Gastrocnemius medialis (tissue), 4 donors: ENCODE measurements around the gene NOL4L. TPM values are rescaled to one million over a fixed set of nuclear protein-coding genes. Genes with fewer than 3 reads are reported as not detected.
"Not testable (repeated sequence)": the region's sequence is repeated elsewhere in the genome, so short reads cannot be mapped to it uniquely, and the experiment has no call there.

Source experiments
- ATAC-seq, 2 donors: fragments of 150-250 bp; one replicate each; pipeline ENCODE4 v1.9.1; 2016
- DNase-seq, 2 donors: peaks; one replicate each; pipeline ENCODE4 v3.0.0-alpha.2; 2019
- H3K27ac ChIP-seq, 4 donors: fragments of 200-600 bp; sonication (generic); 1 replicate in 1 of 4; 2 replicates in 3 of 4; pipeline ENCODE4 v1.5.1; 2016 to 2018; ENCODE audit warnings: mild to moderate bottlenecking in 2 of 4, moderate library complexity in 1 of 4
- H3K27me3 ChIP-seq, 3 donors: fragments of 200-600 bp; sonication (generic) in 2 of 3; 1 replicate in 1 of 3; 2 replicates in 2 of 3; pipeline versions ENCODE4 v1.5.1 to v1.6.0; 2016 to 2019; ENCODE audit warnings: mild to moderate bottlenecking in 1 of 3, moderate library complexity in 1 of 3
- H3K36me3 ChIP-seq, 2 donors: fragments of 200-600 bp; sonication (generic) in 1 of 2; one replicate each; pipeline ENCODE4 v1.5.1; 2017 to 2018
- H3K4me1 ChIP-seq, 2 donors: fragments of 200-600 bp; sonication (generic) in 1 of 2; one replicate each; pipeline ENCODE4 v1.5.1; 2016 to 2017; ENCODE audit warnings: mild to moderate bottlenecking in 2 of 2
- H3K4me3 ChIP-seq, 4 donors: fragments of 200-600 bp; sonication (generic) in 3 of 4; 1 replicate in 1 of 4; 2 replicates in 3 of 4; pipeline ENCODE4 v1.5.1; 2016 to 2019; ENCODE audit warnings: mild to moderate bottlenecking in 2 of 4
- H3K9me3 ChIP-seq, 3 donors: fragments of 200-600 bp; sonication (generic) in 2 of 3; 1 replicate in 1 of 3; 2 replicates in 2 of 3; pipeline ENCODE4 v1.5.1; 2016 to 2019
- CTCF ChIP-seq, 5 experiments: fragments of 450-650 bp in 3 of 5; fragments of 200-600 bp in 2 of 5; sonication (generic) in 2 of 5; IDR thresholded peaks in 4 of 5; conservative IDR thresholded peaks in 1 of 5; 1 replicate in 4 of 5; 2 replicates in 1 of 5; pipeline ENCODE4 v1.5.1; 2016 to 2019; ENCODE audit warnings: antibody characterized with exemption in 5 of 5, mild to moderate bottlenecking in 3 of 5, moderate library complexity in 3 of 5
- POLR2A ChIP-seq, 2 donors: fragments of 450-650 bp; IDR thresholded peaks; one replicate each; pipeline ENCODE4 v1.6.1; 2017; ENCODE audit warnings: antibody characterized with exemption in 2 of 2, mild to moderate bottlenecking in 2 of 2, moderate library complexity in 2 of 2
- in situ Hi-C, 4 donors: fragments of 200-750 bp; cut with MboI; loops; one replicate each; pipeline versions ENCODE4 v1.15.0 to v1.8.0; 2017; ENCODE audit warnings: low sequenced_read_pairs in 4 of 4
- intact Hi-C: fragments of 100-400 bp; cut with DNase I; formaldehyde crosslinking; loops from one replicate; pipeline ENCODE4 v1.15.1; 2023; ENCODE audit warnings: low total_unique reads
- total RNA-seq, 4 donors: library from RNA; depleted of rRNA; stranded (reverse); fragments of >200 nt; gene quantifications; one replicate each; pipeline versions ENCODE4 v1.1.0 to v1.2.3, GENCODE V29; 2016

Gene NOL4L
- total RNA-seq, 4 donors from 2014 or later = 1.4 to 1.9 (median 1.7) TPM

DNA sequence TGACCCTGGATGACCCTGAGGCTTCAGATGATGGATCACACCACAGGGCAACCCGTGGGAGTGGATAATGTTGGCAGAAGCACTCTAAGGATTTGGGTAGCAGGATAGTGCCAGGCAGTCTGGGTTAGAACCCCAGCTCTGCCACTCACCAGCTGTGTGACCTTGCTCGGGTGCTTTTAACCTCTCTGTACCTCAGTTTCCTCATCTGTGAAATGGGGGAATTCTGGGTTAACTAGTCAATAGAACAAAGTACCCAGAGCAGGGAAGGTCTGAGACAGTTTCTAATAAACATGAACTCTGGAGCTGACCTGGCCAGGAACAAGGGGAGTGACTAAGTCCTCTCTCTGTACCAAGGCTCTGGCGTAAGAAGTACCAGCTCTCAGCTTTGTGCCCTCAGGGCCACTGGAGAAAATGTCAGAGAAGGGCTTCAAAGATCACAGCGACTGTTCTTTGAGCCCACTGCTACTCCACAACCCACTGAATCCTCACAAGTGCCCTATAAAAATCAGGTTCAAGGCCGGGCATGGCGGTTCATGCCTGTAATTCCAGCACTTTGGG, 14.7 kb upstream of the NOL4L start:
- ATAC-seq (no peak), DNase-seq (no peak)
- no peak for TF ChIP-seq POLR2A (IDR thresholded peaks at IDR 0.05)
- no peak for TF ChIP-seq CTCF (IDR thresholded peaks at IDR 0.05 in 4 of 5, conservative IDR thresholded peaks at IDR 0.05 in 1 of 5)
- in situ Hi-C loops = no loop called here
- H3K27me3 ChIP-seq = no peaks in the 10 kb centered on the region
- H3K4me1 ChIP-seq = no peaks in the 10 kb centered on the region
- no peaks in the 10 kb centered on the region for H3K9me3 ChIP-seq
- H3K36me3 ChIP-seq = no peaks in the 10 kb centered on the region
- intact Hi-C loops = no loop called here
- no peak overlapping the region for H3K4me3 ChIP-seq
- no peak overlapping the region for H3K27ac ChIP-seq

DNA sequence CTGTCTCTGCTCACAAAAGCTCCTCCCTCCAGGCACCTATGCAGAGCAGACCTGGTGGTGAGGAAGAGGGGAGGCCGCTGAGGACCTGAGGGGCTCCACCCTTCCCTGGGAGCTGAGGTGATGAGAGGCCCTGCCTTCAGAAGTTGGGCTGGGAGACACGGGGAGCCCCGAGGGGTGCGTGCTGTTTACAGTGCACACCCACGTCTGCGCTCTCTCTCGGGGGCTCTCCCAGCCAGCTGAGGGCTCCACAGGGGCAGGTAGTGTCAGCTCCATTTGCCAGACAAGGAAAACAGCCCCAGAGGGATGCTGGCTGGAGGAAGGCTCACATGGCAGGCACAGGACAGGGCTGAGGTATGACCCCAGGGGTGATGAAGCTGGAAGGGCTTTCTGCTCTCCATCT, 13.5 kb upstream of the NOL4L start:
- intact Hi-C loops = no loop called here
- ATAC-seq = no peak

GRCh38 chr20:32597714-32598113, 12.6 kb upstream of the NOL4L start:
- no peaks in the 10 kb centered on the region for H3K27me3 ChIP-seq
- DNase-seq (no peak), ATAC-seq (no peak)
- H3K27ac ChIP-seq = no peak overlapping the region
- no peaks in the 10 kb centered on the region for H3K36me3 ChIP-seq
- H3K9me3 ChIP-seq = no peaks in the 10 kb centered on the region
- intact Hi-C loops = no loop called here
- no peak overlapping the region for H3K4me3 ChIP-seq
- TF ChIP-seq POLR2A (IDR thresholded peaks at IDR 0.05) (no peak), CTCF (IDR thresholded peaks at IDR 0.05 in 4 of 5, conservative IDR thresholded peaks at IDR 0.05 in 1 of 5) (no peak)
- H3K4me1 ChIP-seq = no peaks in the 10 kb centered on the region
- in situ Hi-C loops = no loop called here

More for the DNA sequence above, 13.5 kb upstream of the NOL4L start:
- TF ChIP-seq CTCF (IDR thresholded peaks at IDR 0.05 in 4 of 5, conservative IDR thresholded peaks at IDR 0.05 in 1 of 5) (no peak), POLR2A (IDR thresholded peaks at IDR 0.05) (no peak)
- in situ Hi-C loops = no loop called here
- no peak for DNase-seq
- no peaks in the 10 kb centered on the region for H3K36me3 ChIP-seq
- H3K27ac ChIP-seq = no peak overlapping the region
- no peak overlapping the region for H3K4me3 ChIP-seq
- no peaks in the 10 kb centered on the region for H3K9me3 ChIP-seq
- no peaks in the 10 kb centered on the region for H3K27me3 ChIP-seq
- H3K4me1 ChIP-seq = no peaks in the 10 kb centered on the region

- TF ChIP-seq CTCF (IDR thresholded peaks at IDR 0.05 in 4 of 5, conservative IDR thresholded peaks at IDR 0.05 in 1 of 5) (no peak), POLR2A (IDR thresholded peaks at IDR 0.05) (no peak)
- Histone ChIP-seq H3K27ac (no peak overlapping the region), H3K36me3 (no peaks in the 10 kb centered on the region), H3K27me3 (no peaks in the 10 kb centered on the region), H3K4me3 (no peak overlapping the region), H3K4me1 (no peaks in the 10 kb centered on the region), H3K9me3 (no peaks in the 10 kb centered on the region)
- ATAC-seq (no peak), DNase-seq (no peak)
- in situ Hi-C loops = no loop called here
- intact Hi-C loops = no loop called here
Observed at GRCh38 chr20:32596681-32597252, 11.6 kb upstream of the NOL4L start.

DNA sequence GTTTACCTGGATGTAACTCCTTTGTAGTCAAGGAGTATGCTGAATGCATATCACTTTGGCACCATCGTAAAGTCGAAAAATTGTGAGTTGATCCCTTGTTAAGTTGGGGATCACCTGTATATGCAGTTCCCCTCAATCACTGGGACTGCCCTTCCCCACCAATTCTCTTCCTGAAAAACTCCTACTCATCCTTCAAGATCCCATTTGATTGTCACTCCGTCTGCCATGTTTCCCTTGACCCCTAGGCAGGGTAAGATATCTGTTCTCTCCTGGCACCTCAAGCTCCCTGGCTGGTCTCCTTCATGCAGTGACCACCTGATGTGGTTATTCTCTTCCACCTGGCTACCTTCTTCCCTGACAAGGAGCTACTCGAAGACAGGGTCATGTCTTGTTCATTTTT, 10.0 kb upstream of the NOL4L start:
- no peak for DNase-seq
- no peak for TF ChIP-seq POLR2A (IDR thresholded peaks at IDR 0.05)
- no peak for TF ChIP-seq CTCF (IDR thresholded peaks at IDR 0.05 in 4 of 5, conservative IDR thresholded peaks at IDR 0.05 in 1 of 5)
- Histone ChIP-seq H3K27ac (no peak overlapping the region), H3K9me3 (no peaks in the 10 kb centered on the region), H3K4me3 (no peak overlapping the region), H3K4me1 (no peaks in the 10 kb centered on the region), H3K36me3 (no peaks in the 10 kb centered on the region), H3K27me3 (no peaks in the 10 kb centered on the region)
- no peak for ATAC-seq
- in situ Hi-C loops = no loop called here
- intact Hi-C loops = no loop called here

DNA sequence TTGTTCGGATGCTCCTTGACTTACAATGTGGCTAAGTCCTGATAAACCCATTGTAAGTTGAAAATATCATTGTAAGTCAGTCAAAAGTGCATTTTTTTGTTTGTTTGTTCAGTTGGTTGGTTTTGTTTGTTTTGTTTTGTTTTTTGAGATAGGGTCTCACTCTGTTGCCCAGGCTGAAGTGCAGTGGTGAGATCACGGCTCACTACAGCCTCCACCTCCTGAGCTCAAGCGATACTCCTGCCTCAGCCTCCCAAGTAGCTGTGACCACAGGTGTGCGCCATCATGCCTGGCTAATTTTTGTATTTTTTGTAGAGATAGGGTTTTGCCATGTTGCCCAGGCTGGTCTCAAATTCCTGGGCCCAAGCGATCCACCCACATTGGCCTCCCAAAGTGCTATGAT, 9.5 kb upstream of the NOL4L start:
- DNase-seq, H3K4me3 ChIP-seq, H3K9me3 ChIP-seq, ATAC-seq, H3K36me3 ChIP-seq, H3K4me1 ChIP-seq, H3K27me3 ChIP-seq, intact Hi-C loops, in situ Hi-C loops, H3K27ac ChIP-seq: not testable (repeated sequence)
